HFFc6 (cell line): ENCODE measurements around the gene SLC16A5. TPM values are rescaled to one million over a fixed set of nuclear protein-coding genes. Genes with fewer than 3 reads are reported as not detected.
A peak's percentile ranks its signal among the peaks of the same experiment; 100 is the strongest.

Source experiments
- DNase-seq: peaks from one replicate; pipeline ENCODE4 v3.0.0-alpha.2; 2018
- H3K27ac Mint-ChIP-seq: 2 replicates; pipeline ENCODE4 v1.8.0; 2020; ENCODE audit warnings: mild to moderate bottlenecking, mixed read lengths
- H3K27me3 Mint-ChIP-seq: 2 replicates; pipeline ENCODE4 v1.8.0; 2021; ENCODE audit warnings: mild to moderate bottlenecking, moderate library complexity, mixed read lengths; ENCODE audit not compliant: insufficient read depth
- H3K36me3 Mint-ChIP-seq: 2 replicates; pipeline ENCODE4 v1.8.0; 2021; ENCODE audit warnings: low read depth, mixed read lengths
- H3K4me1 Mint-ChIP-seq: 2 replicates; pipeline ENCODE4 v1.8.0; 2020; ENCODE audit warnings: low read depth, mixed read lengths
- H3K4me3 Mint-ChIP-seq: 2 replicates; pipeline ENCODE4 v1.8.0; 2020; ENCODE audit warnings: mild to moderate bottlenecking, moderate library complexity, mixed read lengths
- H3K9me3 Mint-ChIP-seq: 2 replicates; pipeline ENCODE4 v1.8.0; 2020; ENCODE audit warnings: mild to moderate bottlenecking, mixed read lengths
- total RNA-seq, 6 experiments: library from RNA; stranded (reverse); fragmentation: NEBNext Ultra II Directional; extraction: Animal tissue kit (Norgen Biotek cat#: 25700); gene quantifications; 2 replicates in 1 of 6; 3 replicates in 5 of 6; pipeline ENCODE4 v1.2.3, GENCODE V29; 2021
- TF ChIP-seq, protein P1 (sequence below): fragments of 200-600 bp; sonication (generic); IDR thresholded peaks from 2 replicates; pipeline ENCODE4 v1.5.0; 2021; ENCODE audit warnings: antibody characterized with exemption, mild to moderate bottlenecking

Gene SLC16A5
- total RNA-seq, 6 experiments from 2014 or later, result 13.9 to 25.0 (median 21.1) TPM

DNA sequence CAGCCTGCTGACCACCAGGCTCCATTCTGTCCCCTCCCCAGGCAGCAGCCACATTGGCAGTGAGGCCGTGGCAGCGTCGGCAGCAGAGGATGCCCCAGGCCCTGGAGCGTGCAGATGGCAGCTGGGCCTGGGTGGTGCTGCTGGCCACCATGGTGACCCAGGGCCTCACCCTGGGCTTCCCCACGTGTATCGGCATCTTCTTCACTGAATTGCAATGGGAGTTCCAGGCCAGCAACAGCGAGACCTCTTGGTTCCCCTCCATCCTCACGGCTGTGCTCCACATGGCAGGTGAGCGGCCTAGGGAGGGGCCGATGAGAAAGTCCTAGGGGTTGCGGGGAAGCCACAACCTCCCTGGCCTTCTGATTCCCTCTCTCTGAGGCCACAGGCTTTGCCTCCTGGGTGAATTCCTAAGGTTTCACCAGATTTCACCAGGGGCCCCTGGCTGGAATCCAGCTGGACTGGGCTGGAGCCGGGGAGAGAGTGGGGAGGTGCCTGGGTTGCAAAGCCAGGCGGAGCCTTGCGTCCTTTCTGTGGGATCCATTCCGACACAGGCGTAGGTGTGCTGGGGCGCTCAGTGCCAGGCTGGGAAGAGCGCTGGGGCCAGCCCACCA, 5.9 kb downstream of the SLC16A5 start:
- no peak for DNase-seq
- H3K4me1 Mint-ChIP-seq, result peaks cover 49% of the 10 kb centered on the region
- H3K4me3 Mint-ChIP-seq, result no peak overlapping the region
- H3K9me3 Mint-ChIP-seq, result no peaks in the 10 kb centered on the region
- no peak overlapping the region for H3K27ac Mint-ChIP-seq
- H3K36me3 Mint-ChIP-seq, result peaks cover 4% of the 10 kb centered on the region; the same call in 1 of the 2 replicates
- no peaks in the 10 kb centered on the region for H3K27me3 Mint-ChIP-seq
- TF ChIP-seq, protein P1, sequence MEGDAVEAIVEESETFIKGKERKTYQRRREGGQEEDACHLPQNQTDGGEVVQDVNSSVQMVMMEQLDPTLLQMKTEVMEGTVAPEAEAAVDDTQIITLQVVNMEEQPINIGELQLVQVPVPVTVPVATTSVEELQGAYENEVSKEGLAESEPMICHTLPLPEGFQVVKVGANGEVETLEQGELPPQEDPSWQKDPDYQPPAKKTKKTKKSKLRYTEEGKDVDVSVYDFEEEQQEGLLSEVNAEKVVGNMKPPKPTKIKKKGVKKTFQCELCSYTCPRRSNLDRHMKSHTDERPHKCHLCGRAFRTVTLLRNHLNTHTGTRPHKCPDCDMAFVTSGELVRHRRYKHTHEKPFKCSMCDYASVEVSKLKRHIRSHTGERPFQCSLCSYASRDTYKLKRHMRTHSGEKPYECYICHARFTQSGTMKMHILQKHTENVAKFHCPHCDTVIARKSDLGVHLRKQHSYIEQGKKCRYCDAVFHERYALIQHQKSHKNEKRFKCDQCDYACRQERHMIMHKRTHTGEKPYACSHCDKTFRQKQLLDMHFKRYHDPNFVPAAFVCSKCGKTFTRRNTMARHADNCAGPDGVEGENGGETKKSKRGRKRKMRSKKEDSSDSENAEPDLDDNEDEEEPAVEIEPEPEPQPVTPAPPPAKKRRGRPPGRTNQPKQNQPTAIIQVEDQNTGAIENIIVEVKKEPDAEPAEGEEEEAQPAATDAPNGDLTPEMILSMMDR, result no peak

DNA sequence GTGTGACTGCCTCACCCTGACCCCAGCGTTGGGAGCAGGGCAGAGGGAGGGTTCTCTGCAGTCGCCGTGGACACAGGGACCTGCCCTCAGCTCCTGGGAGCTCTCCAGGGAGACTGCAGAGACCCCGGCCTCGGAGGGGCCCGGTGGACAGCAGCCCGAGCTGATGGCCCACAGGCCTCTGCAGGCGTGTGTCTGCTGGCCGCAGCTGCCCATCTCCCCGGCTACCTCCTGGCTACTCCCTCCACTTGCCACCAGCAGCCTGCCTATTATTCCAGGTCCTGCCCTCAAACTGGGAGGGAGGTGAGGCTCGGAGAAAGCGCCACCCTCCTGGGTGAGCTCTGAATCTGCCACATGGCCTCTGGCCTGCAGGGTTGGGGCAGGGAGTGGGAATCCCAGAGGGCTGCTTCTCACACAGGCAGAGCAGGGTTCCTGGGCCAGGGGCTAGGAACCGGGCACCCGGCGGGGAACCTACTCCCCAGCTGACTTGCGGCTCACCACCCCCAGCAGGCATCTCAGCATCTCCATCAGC, 7.2 kb downstream of the SLC16A5 start:
- Mint-ChIP-seq H3K36me3 (peaks cover 7% of the 10 kb centered on the region; the same call in 1 of the 2 replicates), H3K27ac (no peak overlapping the region), H3K4me1 (peaks cover 36% of the 10 kb centered on the region), H3K9me3 (no peaks in the 10 kb centered on the region), H3K4me3 (no peak overlapping the region), H3K27me3 (no peaks in the 10 kb centered on the region)
- TF ChIP-seq, protein P1, result no peak
- no peak for DNase-seq

DNA sequence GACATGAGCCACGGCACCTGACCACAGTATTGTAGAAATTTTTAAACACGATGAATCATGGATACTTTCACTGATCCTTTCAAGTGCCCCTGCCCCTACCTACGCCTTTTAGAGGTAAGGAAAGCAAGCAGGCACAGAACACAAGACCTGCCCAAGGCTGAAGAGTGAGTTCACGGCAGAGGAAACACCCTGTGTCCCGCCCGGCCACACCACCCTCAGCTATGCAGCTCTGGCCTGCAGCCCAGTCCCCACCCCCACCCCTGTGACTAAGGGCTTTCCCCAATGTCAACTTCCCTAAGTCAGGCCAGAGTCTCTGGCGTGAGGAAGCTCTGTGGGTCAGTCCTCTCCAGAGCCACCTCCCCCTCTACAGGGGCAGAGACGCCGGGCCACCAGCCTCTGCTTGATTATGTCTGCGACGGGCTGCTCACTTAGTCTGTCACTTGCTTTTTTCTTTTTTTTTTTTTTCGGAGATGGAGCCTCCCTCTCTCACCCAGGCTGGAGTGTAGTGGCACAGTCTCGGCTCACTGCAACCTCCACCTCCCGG, 8.4 kb downstream of the SLC16A5 start:
- Mint-ChIP-seq H3K27me3 (no peaks in the 10 kb centered on the region), H3K27ac (peak overlapping the region; percentile 94), H3K36me3 (peaks cover 15% of the 10 kb centered on the region; the same call in 1 of the 2 replicates), H3K9me3 (no peaks in the 10 kb centered on the region), H3K4me1 (peaks cover 25% of the 10 kb centered on the region), H3K4me3 (peak overlapping the region; percentile 68)
- DNase-seq, result peak; percentile 58
- TF ChIP-seq, protein P1, result no peak

DNA sequence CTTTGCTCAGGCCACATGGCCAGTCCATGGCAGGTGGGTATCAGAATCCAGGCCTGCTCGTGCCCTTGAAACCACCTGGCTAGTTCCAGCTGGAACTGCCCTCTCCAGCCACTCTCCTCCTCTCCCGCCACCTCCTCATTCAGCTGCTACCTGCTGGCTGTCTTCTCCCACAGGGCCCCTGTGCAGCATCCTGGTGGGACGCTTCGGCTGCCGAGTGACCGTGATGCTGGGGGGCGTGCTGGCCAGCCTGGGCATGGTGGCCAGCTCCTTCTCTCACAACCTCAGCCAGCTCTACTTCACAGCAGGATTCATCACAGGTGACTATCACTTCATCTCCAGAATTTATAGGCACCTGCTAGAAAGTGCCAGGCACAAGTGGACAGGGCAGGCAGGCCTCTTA, 10.1 kb downstream of the SLC16A5 start:
- Mint-ChIP-seq H3K27me3 (no peaks in the 10 kb centered on the region; the same call in none of the 2 replicates), H3K4me3 (no peak overlapping the region), H3K27ac (no peak overlapping the region), H3K4me1 (peaks cover 8% of the 10 kb centered on the region), H3K9me3 (no peaks in the 10 kb centered on the region), H3K36me3 (peaks cover 15% of the 10 kb centered on the region; the same call in 1 of the 2 replicates)
- TF ChIP-seq, protein P1, result no peak
- DNase-seq, result no peak

DNA sequence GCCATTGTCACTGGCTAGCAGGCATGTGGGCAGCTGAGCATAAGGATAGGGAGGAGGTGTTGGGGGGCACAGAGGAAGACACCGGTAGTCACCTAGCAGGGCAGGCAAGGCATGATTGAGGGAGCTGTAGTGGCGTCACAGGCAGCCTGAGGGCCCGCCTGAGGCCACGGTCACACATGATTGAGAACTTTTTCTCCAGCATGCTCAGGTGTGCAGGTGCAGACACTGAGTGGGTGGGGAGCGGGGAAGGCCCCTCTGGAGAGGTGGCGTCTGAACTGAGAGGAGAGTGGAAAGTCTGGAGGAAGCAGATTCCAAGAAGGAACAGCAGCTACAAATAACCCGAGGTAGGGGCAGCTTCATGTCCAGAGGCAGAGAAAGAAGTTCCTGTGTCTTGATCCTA, 11.1 kb downstream of the SLC16A5 start:
- no peak overlapping the region for H3K4me3 Mint-ChIP-seq
- H3K36me3 Mint-ChIP-seq, result peaks cover 15% of the 10 kb centered on the region; the same call in 1 of the 2 replicates
- peak overlapping the region; percentile 3; the same call in 1 of the 2 replicates for H3K27ac Mint-ChIP-seq
- TF ChIP-seq, protein P1, result no peak
- no peaks in the 10 kb centered on the region for H3K9me3 Mint-ChIP-seq
- H3K27me3 Mint-ChIP-seq, result no peaks in the 10 kb centered on the region; the same call in none of the 2 replicates
- DNase-seq, result no peak
- peaks cover 8% of the 10 kb centered on the region for H3K4me1 Mint-ChIP-seq
